Measurements from ENCODE around the gene ANKRD33. TPM values are rescaled to one million over a fixed set of nuclear protein-coding genes. Genes with fewer than 3 reads are reported as not detected.

ANKRD33 gene
- total and polyA plus RNA-seq, 2 of the 4 experiments (the other 2 are of a cell fraction): under 0.01 to 0.03 TPM

GRCh38 chr12:51915003-51915625 lies 27.2 kb downstream of the ANKRD33 start:
- ChIA-PET POLR2A (ENCODE audit: unreplicated experiment) (no interaction called here), CTCF (no interaction called here)
- TF ChIP-seq FOS (IDR thresholded peaks at IDR 0.05; ENCODE audit: low read depth, low read length) (no peak), RAD21 (IDR thresholded peaks at IDR 0.05; ENCODE audit: low read length) (no peak), ELK1 (IDR thresholded peaks at IDR 0.05; ENCODE audit: borderline replicate concordance, low read depth, low read length) (no peak), MAZ (IDR thresholded peaks at IDR 0.05; ENCODE audit: borderline replicate concordance, low read depth, low read length) (no peak), CEBPB (IDR thresholded peaks at IDR 0.05; ENCODE audit: low read depth, low read length) (no peak), RCOR1 (IDR thresholded peaks at IDR 0.05; ENCODE audit: insufficient replicate concordance, low read length) (no peak), MXI1 (IDR thresholded peaks at IDR 0.05; ENCODE audit: borderline replicate concordance, low read depth, low read length) (no peak), BHLHE40 (IDR thresholded peaks at IDR 0.05; ENCODE audit: low read depth, low read length) (no peak), RFX5 (IDR thresholded peaks at IDR 0.05; ENCODE audit: low read depth, low read length) (no peak), SMC3 (IDR thresholded peaks at IDR 0.05; ENCODE audit: low read depth, low read length) (no peak), MAFK (IDR thresholded peaks at IDR 0.05; ENCODE audit: low read depth, low read length) (no peak), POLR2A (IDR thresholded peaks at IDR 0.05; ENCODE audit: low read depth, low read length) (no peak), NFE2L2 (IDR thresholded peaks at IDR 0.05; ENCODE audit: low read depth, low read length) (no peak), USF2 (IDR thresholded peaks at IDR 0.05; ENCODE audit: low read depth, low read length) (no peak), CHD1 (IDR thresholded peaks at IDR 0.05; ENCODE audit: low read depth, low read length) (no peak)
- TF ChIP-seq, protein P1, sequence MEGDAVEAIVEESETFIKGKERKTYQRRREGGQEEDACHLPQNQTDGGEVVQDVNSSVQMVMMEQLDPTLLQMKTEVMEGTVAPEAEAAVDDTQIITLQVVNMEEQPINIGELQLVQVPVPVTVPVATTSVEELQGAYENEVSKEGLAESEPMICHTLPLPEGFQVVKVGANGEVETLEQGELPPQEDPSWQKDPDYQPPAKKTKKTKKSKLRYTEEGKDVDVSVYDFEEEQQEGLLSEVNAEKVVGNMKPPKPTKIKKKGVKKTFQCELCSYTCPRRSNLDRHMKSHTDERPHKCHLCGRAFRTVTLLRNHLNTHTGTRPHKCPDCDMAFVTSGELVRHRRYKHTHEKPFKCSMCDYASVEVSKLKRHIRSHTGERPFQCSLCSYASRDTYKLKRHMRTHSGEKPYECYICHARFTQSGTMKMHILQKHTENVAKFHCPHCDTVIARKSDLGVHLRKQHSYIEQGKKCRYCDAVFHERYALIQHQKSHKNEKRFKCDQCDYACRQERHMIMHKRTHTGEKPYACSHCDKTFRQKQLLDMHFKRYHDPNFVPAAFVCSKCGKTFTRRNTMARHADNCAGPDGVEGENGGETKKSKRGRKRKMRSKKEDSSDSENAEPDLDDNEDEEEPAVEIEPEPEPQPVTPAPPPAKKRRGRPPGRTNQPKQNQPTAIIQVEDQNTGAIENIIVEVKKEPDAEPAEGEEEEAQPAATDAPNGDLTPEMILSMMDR (conservative IDR thresholded peaks at IDR 0.05; ENCODE audit: low read depth, low read length): no peak
- Histone ChIP-seq H3K36me3 (ENCODE audit: control insufficient read depth, insufficient read depth, low read length) (peaks cover 8% of the 10 kb centered on the region; the same call in 1 of the 2 replicates), H3K18ac (ENCODE audit: low read depth, low read length) (no peak overlapping the region), H2BK5ac (ENCODE audit: low read depth, low read length, poor library complexity, severe bottlenecking) (no peak overlapping the region), H3K4me3 (ENCODE audit: insufficient read depth, low read depth, low read length) (no peak overlapping the region), H3K9me1 (ENCODE audit: insufficient read depth, low read length) (peaks cover 33% of the 10 kb centered on the region), H3K9me3 (ENCODE audit: control insufficient read depth, insufficient read depth, low read length) (no peaks in the 10 kb centered on the region), H3K4me2 (ENCODE audit: low read depth, low read length) (no peak overlapping the region), H3K9ac (ENCODE audit: low read depth, low read length) (no peak overlapping the region), H3K27ac (ENCODE audit: insufficient read depth, low read length) (no peak overlapping the region), H4K20me1 (ENCODE audit: insufficient read depth, low read length) (no peaks in the 10 kb centered on the region), H3K27me3 (ENCODE audit: control insufficient read depth, insufficient read depth, low read length) (no peaks in the 10 kb centered on the region), H3K14ac (replicated peaks; ENCODE audit: low read depth, low read length) (no peak overlapping the region), H4K8ac (ENCODE audit: low read depth in 2 of 2, low read length in 2 of 2) (no peak overlapping the region), H2AK5ac (ENCODE audit: low read depth, low read length) (no peak overlapping the region), H4K5ac (ENCODE audit: low read depth, low read length) (no peak overlapping the region), H4K91ac (ENCODE audit: insufficient read depth, low read depth, low read length) (no peak overlapping the region), H3K4me1 (ENCODE audit: control insufficient read depth, insufficient read depth, low read length) (peaks cover 38% of the 10 kb centered on the region), H2AK9ac (replicated peaks; ENCODE audit: low read depth, low read length, poor library complexity) (no peak overlapping the region), H3K79me1 (ENCODE audit: low read depth in 1 of 2, low read length in 2 of 2) (peaks cover 0 to 23% of the 10 kb centered on the region in 2 experiments; a peak in 2 of 4 replicates), H3K23ac (ENCODE audit: low read depth, low read length) (no peak overlapping the region), H2BK15ac (ENCODE audit: low read depth, low read length) (no peak overlapping the region), H2AFZ (replicated peaks; ENCODE audit: low read length, poor library complexity) (no peak overlapping the region), H2BK20ac (ENCODE audit: low read depth, low read length) (no peak overlapping the region), H3K56ac (ENCODE audit: extremely low read depth, insufficient read depth, low read length) (no peak overlapping the region), H2BK120ac (ENCODE audit: low read depth, low read length) (no peak overlapping the region), H3K4ac (ENCODE audit: low read depth, low read length) (no peak overlapping the region)
- dilution Hi-C loops (cut with HindIII; ENCODE audit: low sequenced_read_pairs, unreplicated experiment) (no loop called here), intact Hi-C loops (cut with micrococcal nuclease) (no loop called here), in situ Hi-C loops (cut with MboI; ENCODE audit: low sequenced_read_pairs) (no loop called here)
- DNase-seq (no peak), ATAC-seq (ENCODE audit: low read depth) (no peak)
- 87% methylated on average over 19 of the region's 28 CpGs; no CpG with 5 or more reads in 1 of the 2 experiments for WGBS, 2 experiments (ENCODE audit: extremely low coverage in 2 of 2, insufficient read length in 1 of 2)
- BruUV-seq (replicated peaks): no TSS peak

Data from IMR-90 (cell line).